GM12878 (cell line): Measurements from ENCODE around the gene DPH1. TPM values are rescaled to one million over a fixed set of nuclear protein-coding genes. Genes with fewer than 3 reads are reported as not detected.

Source experiments
- ATAC-seq: fragments of 200-7000 bp; cut with Tn5 transposase; 3 replicates; pipeline ENCODE4 v1.9.1; 2020; ENCODE audit warnings: mild to moderate bottlenecking, moderate library complexity
- BruUV-seq: library from RNA; stranded (reverse); fragments of 400-500 nt; replicated peaks from 2 replicates; lab custom pipeline; 2021; lab: Mats Ljungman, UMichigan
- CTCF ChIA-PET: fragments of 300-600 bp; sonication (Branson Sonifier 250); formaldehyde crosslinking; extraction: SDS; loops from one replicate; lab custom pipeline; 2021; ENCODE audit warnings: inconsistent platforms; lab: Yijun Ruan, JAX
- POLR2A ChIA-PET: fragments of 350-600 bp; formaldehyde crosslinking; extraction: SDS; loops from one replicate; lab custom pipeline; 2021; ENCODE audit warnings: inconsistent platforms; lab: Charles Lee
- RAD21 ChIA-PET: fragments of 300-600 bp; sonication (Branson Sonifier 250); formaldehyde crosslinking; loops from one replicate; lab custom pipeline; 2023; ENCODE audit warnings: antibody characterized with exemption; ENCODE audit not compliant: unreplicated experiment; lab: Charles Lee
- SMC1A ChIA-PET: fragments of 300-600 bp; sonication (Branson Sonifier 250); formaldehyde crosslinking; loops from one replicate; lab custom pipeline; 2023; ENCODE audit not compliant: unreplicated experiment, uncharacterized antibody; lab: Charles Lee
- DNase-seq: peaks from one replicate; pipeline ENCODE4 v3.0.0-alpha.2; 2011; ENCODE audit warnings: low read depth, low spot score
- FAIRE-seq: peaks from 3 replicates; lab custom pipeline; 2011; peaks lifted over from hg19 to GRCh38; lab: Jason Lieb, UNC
- H2AFZ ChIP-seq: 2 replicates; pipeline ENCODE4 v1.6.0; 2011; ENCODE audit warnings: low read depth, low read length, control low read depth; ENCODE audit not compliant: control insufficient read depth
- H3K27ac ChIP-seq: 2 replicates; pipeline ENCODE4 v1.5.1; 2011; ENCODE audit warnings: control low read depth; ENCODE audit not compliant: control insufficient read depth, insufficient read depth
- H3K27me3 ChIP-seq, 2 experiments: replicated peaks in 1 of 2; 2 replicates each; pipeline versions ENCODE4 v1.6.0 to v1.6.1; 2011; ENCODE audit warnings: low read length in 1 of 2; ENCODE audit not compliant: control insufficient read depth in 2 of 2, insufficient read depth in 2 of 2
- H3K36me3 ChIP-seq, 2 experiments: 2 replicates each; pipeline ENCODE4 v1.5.1; 2011; ENCODE audit warnings: low read length in 1 of 2; ENCODE audit not compliant: control insufficient read depth in 2 of 2, insufficient read depth in 2 of 2
- H3K4me1 ChIP-seq: 2 replicates; pipeline ENCODE4 v1.6.1; 2011; ENCODE audit warnings: mild to moderate bottlenecking, low read length, moderate library complexity, mixed read lengths; ENCODE audit not compliant: control insufficient read depth, insufficient read depth
- H3K4me2 ChIP-seq: 2 replicates; pipeline ENCODE4 v1.6.0; 2011; ENCODE audit warnings: control low read depth; ENCODE audit not compliant: control insufficient read depth, insufficient read depth
- H3K4me3 ChIP-seq: fragments of 200-600 bp; sonication (generic); 2 replicates; pipeline ENCODE4 v1.5.1; 2016
- H3K79me2 ChIP-seq: 2 replicates; pipeline ENCODE4 v1.6.0; 2011; ENCODE audit warnings: low read length; ENCODE audit not compliant: control insufficient read depth, insufficient read depth
- H3K9ac ChIP-seq: 2 replicates; pipeline ENCODE4 v1.8.0; 2011; ENCODE audit warnings: low read length, control low read depth, mixed read lengths; ENCODE audit not compliant: control insufficient read depth, insufficient read depth
- H3K9me3 ChIP-seq: replicated peaks from 3 replicates; pipeline ENCODE4 v1.5.1; 2011; ENCODE audit warnings: mild to moderate bottlenecking, low read length; ENCODE audit not compliant: control insufficient read depth, insufficient read depth
- H4K20me1 ChIP-seq: 2 replicates; pipeline ENCODE4 v1.6.0; 2011; ENCODE audit not compliant: control insufficient read depth, insufficient read depth
- ATF7 ChIP-seq: fragments of 450-650 bp; IDR thresholded peaks from 2 replicates; pipeline ENCODE4 v1.6.1; 2016; ENCODE audit warnings: low read depth, mild to moderate bottlenecking
- CHD4 ChIP-seq: fragments of 200-600 bp; sonication (generic); IDR thresholded peaks from 2 replicates; pipeline ENCODE4 v1.6.1; 2016; ENCODE audit warnings: mild to moderate bottlenecking
- CREB1 ChIP-seq: IDR thresholded peaks from 2 replicates; pipeline ENCODE4 v1.6.1; 2012; ENCODE audit warnings: low read depth, mild to moderate bottlenecking, inconsistent platforms
- EGR1 ChIP-seq, 2 experiments: IDR thresholded peaks; 1 replicate in 1 of 2; 2 replicates in 1 of 2; pipeline ENCODE4 v1.6.1; 2011 to 2012; ENCODE audit warnings: low read depth in 2 of 2, low read length in 2 of 2, borderline replicate concordance in 1 of 2, mild to moderate bottlenecking in 1 of 2, moderate library complexity in 1 of 2
- EP300 ChIP-seq, 2 experiments: fragments of 150-350 bp in 1 of 2; IDR thresholded peaks; 2 replicates each; pipeline ENCODE4 v1.6.1; 2011 to 2012; ENCODE audit warnings: low read depth in 2 of 2, low read length in 2 of 2, borderline replicate concordance in 1 of 2, improper control_type of control experiment in 1 of 2, inconsistent platforms in 1 of 2; ENCODE audit not compliant: control insufficient read depth in 1 of 2
- FOXK2 ChIP-seq: fragments of 450-650 bp; IDR thresholded peaks from 2 replicates; pipeline ENCODE4 v1.6.1; 2017; ENCODE audit warnings: mild to moderate bottlenecking, moderate library complexity
- JUND ChIP-seq: IDR thresholded peaks from 2 replicates; pipeline ENCODE4 v1.6.1; 2012; ENCODE audit warnings: low read depth, mild to moderate bottlenecking, low read length, improper control_type of control experiment, moderate library complexity
- KLF5 ChIP-seq: fragments of 450-650 bp; IDR thresholded peaks from 2 replicates; pipeline ENCODE4 v1.6.1; 2014; ENCODE audit warnings: mild to moderate bottlenecking; ENCODE audit not compliant: partially characterized antibody
- NR2C1 ChIP-seq: fragments of 450-650 bp; IDR thresholded peaks from 2 replicates; pipeline ENCODE4 v1.6.1; 2017; ENCODE audit warnings: antibody characterized with exemption, mild to moderate bottlenecking, moderate library complexity
- RELA ChIP-seq: fragments of 450-650 bp; IDR thresholded peaks from 2 replicates; pipeline ENCODE4 v1.8.0; 2014; ENCODE audit warnings: borderline replicate concordance; ENCODE audit not compliant: partially characterized antibody
- SIN3A ChIP-seq: IDR thresholded peaks from 2 replicates; pipeline ENCODE4 v1.6.1; 2012; ENCODE audit warnings: low read depth, low read length, improper control_type of control experiment
- SPI1 ChIP-seq: IDR thresholded peaks from 2 replicates; pipeline ENCODE4 v1.6.1; 2011; ENCODE audit warnings: low read depth, mild to moderate bottlenecking, low read length, moderate library complexity, borderline replicate concordance; ENCODE audit not compliant: insufficient read depth
- ZNF384 ChIP-seq: IDR thresholded peaks from 2 replicates; pipeline ENCODE4 v1.6.1; 2012; ENCODE audit warnings: low read depth, mild to moderate bottlenecking, low read length, improper control_type of control experiment, borderline replicate concordance
- WGBS: methylation state at CpG from one replicate; pipeline ENCODE4 v1.1.6; 2016; ENCODE audit warnings: low lambda C conversion rate; ENCODE audit not compliant: insufficient replicate concordance, insufficient coverage; ENCODE audit errors: missing lambda C conversion rate; 5-methylcytosine and 5-hydroxymethylcytosine counted together
- in situ Hi-C: fragments of 300-500 bp; cut with MboI; formaldehyde crosslinking; loops from 9 replicates; pipeline ENCODE4 v1.14.3; 2018; ENCODE audit warnings: mixed read lengths
- intact Hi-C: fragments of 100-400 bp; cut with micrococcal nuclease; formaldehyde crosslinking; loops from one replicate; pipeline ENCODE4 v1.14.2; 2022; ENCODE audit not compliant: unreplicated experiment
- polyA plus RNA-seq, 11 experiments: library from polyadenylated mRNA; depleted of rRNA in 4 of 11; unstranded in 6 of 11; stranded (reverse) in 5 of 11; fragments of >200 nt; fragmentation: Nextera tagmentation in 4 of 11; fragmentation: Illumina TruSeq in 1 of 11; extraction: Ambion mirVana in 4 of 11; extraction: Trizol in 1 of 11; gene quantifications; 1 replicate in 1 of 11; 2 replicates in 10 of 11; pipeline versions ENCODE4 v1.2.1 to v1.2.3, GENCODE V29; 2011 to 2016; ENCODE audit warnings: inconsistent platforms in 2 of 11, missing spikeins in 2 of 11, low read depth in 1 of 11
- total RNA-seq, 4 experiments: library from RNA; depleted of rRNA in 3 of 4; stranded (reverse); fragments of >200 nt in 3 of 4; fragmentation: Illumina TruSeq in 1 of 4; extraction: Trizol in 1 of 4; gene quantifications; 2 replicates each; pipeline versions ENCODE4 v1.2.1 to v1.2.3, GENCODE V29; 2013 to 2021
- TF ChIP-seq, protein P1 (sequence below): fragments of 450-650 bp; IDR thresholded peaks from 2 replicates; pipeline ENCODE4 v1.6.1; 2017; ENCODE audit warnings: mild to moderate bottlenecking, moderate library complexity
- TF ChIP-seq, protein P2 (sequence below): fragments of 450-650 bp; IDR thresholded peaks from 2 replicates; pipeline ENCODE4 v1.6.1; 2018; ENCODE audit warnings: mild to moderate bottlenecking, low read depth, moderate library complexity; ENCODE audit not compliant: partially characterized antibody

The DPH1 gene
- total and polyA plus RNA-seq, 10 of the 15 experiments (the other 5 are each of a cell fraction or from before 2014, with no cell fraction given), result 0.29 to 33.6 (median 20.2) TPM

DNA sequence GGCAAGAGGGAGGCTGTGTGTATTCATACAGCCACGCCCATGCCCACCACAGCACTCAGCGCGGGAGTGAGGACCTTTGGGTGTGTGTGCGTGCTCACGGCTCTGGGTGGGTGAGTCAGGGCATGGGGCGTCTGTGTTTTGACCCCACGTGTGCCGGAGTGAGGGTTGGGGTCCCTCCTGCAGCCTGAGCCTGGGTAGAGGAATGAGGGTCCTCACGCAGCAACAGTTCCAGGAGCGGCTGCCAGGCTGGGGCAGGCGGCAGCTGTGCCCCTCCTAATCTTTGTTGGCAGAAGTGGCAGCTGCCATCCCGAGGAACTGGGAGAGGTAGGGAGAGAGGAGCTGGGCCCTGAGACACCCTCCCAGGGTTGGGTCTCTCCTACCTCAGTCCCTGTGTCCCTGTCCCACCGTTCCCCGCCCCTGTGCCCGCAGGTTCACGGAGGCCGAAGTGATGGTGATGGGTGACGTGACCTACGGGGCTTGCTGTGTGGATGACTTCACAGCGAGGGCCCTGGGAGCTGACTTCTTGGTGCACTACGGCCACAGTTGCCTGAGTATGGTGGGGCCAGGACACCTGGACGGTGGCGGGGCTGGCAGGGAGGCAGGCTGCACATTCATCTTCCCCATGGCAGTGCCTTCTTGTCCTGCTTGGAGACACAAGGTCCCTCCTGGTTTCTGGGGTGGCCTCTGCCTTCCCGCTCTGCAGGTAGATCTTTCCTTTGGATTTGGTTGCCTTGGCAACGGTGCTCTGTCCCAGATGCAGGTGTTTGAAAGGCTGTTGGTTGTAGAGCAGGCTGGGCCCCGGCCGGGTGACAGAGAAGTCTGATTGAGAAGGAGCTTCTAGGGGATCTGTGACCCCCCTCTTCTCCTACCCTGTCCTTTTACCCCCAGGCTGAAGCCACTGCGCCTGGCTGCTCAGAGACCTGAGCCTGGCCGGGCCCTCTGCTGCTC lies 5.9 kb downstream of the DPH1 start:
- H3K9ac ChIP-seq, result no peak overlapping the region
- H3K4me1 ChIP-seq, result peaks cover 11% of the 10 kb centered on the region; the same call in 1 of the 2 replicates
- ATAC-seq (no peak), FAIRE-seq (no peak), DNase-seq (no peak)
- no peak overlapping the region for H3K27ac ChIP-seq
- ChIA-PET CTCF (no interaction called here), SMC1A (no interaction called here), POLR2A (no interaction called here), RAD21 (no interaction called here)
- WGBS, result 84% methylated on average over 29 of the region's 29 CpGs
- H3K79me2 ChIP-seq, result peaks cover 4% of the 10 kb centered on the region
- H3K36me3 ChIP-seq, result peaks cover 5 to 8% of the 10 kb centered on the region in 2 experiments; a peak in 3 of 4 replicates
- H3K27me3 ChIP-seq, result no peaks in the 10 kb centered on the region
- no peak overlapping the region for H3K4me2 ChIP-seq
- no peaks in the 10 kb centered on the region for H3K9me3 ChIP-seq
- H4K20me1 ChIP-seq, result no peaks in the 10 kb centered on the region
- H2AFZ ChIP-seq, result no peak overlapping the region
- intact Hi-C loops (no loop called here), in situ Hi-C loops (no loop called here)
- no peak overlapping the region for H3K4me3 ChIP-seq
- no TSS peak for BruUV-seq
- TF ChIP-seq, protein P1, sequence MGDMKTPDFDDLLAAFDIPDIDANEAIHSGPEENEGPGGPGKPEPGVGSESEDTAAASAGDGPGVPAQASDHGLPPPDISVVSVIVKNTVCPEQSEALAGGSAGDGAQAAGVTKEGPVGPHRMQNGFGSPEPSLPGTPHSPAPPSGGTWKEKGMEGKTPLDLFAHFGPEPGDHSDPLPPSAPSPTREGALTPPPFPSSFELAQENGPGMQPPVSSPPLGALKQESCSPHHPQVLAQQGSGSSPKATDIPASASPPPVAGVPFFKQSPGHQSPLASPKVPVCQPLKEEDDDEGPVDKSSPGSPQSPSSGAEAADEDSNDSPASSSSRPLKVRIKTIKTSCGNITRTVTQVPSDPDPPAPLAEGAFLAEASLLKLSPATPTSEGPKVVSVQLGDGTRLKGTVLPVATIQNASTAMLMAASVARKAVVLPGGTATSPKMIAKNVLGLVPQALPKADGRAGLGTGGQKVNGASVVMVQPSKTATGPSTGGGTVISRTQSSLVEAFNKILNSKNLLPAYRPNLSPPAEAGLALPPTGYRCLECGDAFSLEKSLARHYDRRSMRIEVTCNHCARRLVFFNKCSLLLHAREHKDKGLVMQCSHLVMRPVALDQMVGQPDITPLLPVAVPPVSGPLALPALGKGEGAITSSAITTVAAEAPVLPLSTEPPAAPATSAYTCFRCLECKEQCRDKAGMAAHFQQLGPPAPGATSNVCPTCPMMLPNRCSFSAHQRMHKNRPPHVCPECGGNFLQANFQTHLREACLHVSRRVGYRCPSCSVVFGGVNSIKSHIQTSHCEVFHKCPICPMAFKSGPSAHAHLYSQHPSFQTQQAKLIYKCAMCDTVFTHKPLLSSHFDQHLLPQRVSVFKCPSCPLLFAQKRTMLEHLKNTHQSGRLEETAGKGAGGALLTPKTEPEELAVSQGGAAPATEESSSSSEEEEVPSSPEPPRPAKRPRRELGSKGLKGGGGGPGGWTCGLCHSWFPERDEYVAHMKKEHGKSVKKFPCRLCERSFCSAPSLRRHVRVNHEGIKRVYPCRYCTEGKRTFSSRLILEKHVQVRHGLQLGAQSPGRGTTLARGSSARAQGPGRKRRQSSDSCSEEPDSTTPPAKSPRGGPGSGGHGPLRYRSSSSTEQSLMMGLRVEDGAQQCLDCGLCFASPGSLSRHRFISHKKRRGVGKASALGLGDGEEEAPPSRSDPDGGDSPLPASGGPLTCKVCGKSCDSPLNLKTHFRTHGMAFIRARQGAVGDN, result no peak
- no peak for TF ChIP-seq EP300 (IDR thresholded peaks at IDR 0.05; ENCODE audit: borderline replicate concordance in 1 of 2, control insufficient read depth in 1 of 2, low read depth in 2 of 2, low read length in 2 of 2)
- no peak for TF ChIP-seq SPI1
- TF ChIP-seq, protein P2, sequence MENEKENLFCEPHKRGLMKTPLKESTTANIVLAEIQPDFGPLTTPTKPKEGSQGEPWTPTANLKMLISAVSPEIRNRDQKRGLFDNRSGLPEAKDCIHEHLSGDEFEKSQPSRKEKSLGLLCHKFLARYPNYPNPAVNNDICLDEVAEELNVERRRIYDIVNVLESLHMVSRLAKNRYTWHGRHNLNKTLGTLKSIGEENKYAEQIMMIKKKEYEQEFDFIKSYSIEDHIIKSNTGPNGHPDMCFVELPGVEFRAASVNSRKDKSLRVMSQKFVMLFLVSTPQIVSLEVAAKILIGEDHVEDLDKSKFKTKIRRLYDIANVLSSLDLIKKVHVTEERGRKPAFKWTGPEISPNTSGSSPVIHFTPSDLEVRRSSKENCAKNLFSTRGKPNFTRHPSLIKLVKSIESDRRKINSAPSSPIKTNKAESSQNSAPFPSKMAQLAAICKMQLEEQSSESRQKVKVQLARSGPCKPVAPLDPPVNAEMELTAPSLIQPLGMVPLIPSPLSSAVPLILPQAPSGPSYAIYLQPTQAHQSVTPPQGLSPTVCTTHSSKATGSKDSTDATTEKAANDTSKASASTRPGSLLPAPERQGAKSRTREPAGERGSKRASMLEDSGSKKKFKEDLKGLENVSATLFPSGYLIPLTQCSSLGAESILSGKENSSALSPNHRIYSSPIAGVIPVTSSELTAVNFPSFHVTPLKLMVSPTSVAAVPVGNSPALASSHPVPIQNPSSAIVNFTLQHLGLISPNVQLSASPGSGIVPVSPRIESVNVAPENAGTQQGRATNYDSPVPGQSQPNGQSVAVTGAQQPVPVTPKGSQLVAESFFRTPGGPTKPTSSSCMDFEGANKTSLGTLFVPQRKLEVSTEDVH, result no peak
- no peak for TF ChIP-seq CHD4
- TF ChIP-seq KLF5, result no peak
- TF ChIP-seq ATF7, result no peak
- no peak for TF ChIP-seq JUND
- TF ChIP-seq ZNF384, result no peak
- no peak for TF ChIP-seq CREB1
- no peak for TF ChIP-seq SIN3A
- no peak for TF ChIP-seq FOXK2
- no peak for TF ChIP-seq RELA
- no peak for TF ChIP-seq NR2C1
- TF ChIP-seq EGR1 (IDR thresholded peaks at IDR 0.05; ENCODE audit: borderline replicate concordance in 1 of 2, low read depth in 2 of 2, low read length in 2 of 2), result no peak
